ENCODE measurements around the gene HCN3.

HCN3 gene

DNA sequence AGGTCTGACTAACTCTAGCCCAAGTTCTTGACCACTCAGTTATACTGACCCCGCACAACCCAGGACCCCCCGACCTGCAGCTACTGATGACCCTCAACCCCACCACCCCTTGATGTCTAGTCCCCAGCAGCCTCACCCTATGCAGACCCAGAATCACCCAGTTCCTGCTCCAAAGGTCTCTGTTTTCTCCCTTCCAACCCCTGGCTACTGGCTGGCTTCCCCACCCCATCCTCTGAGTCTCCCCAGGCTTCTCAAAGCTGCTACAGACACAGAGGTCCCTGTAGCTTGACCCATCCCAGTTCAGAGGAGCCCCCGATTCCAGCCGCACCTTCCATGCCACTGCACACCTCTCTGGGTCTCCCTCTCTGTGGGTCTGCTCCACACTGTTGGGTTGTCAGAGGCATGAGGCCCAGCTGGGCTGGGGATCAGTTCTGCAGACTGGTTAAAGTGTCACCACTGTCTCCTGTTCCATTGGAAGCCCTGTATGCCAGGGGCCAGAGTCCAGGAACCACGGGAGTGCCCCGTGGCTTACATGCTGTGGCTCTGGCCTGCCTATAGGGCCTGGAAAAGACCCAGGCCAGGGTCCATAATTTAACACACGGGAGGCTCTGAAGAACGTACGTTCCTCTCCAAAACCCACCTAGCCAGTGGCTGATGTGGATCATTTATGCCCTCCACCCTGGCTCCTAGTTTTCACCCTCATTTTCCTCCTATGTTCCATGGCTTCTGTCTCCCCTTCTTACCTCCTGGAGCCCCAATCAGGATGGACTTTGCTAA, 23.5 kb downstream of the HCN3 start:
- Histone ChIP-seq H3K27me3 (ENCODE audit: insufficient read depth, low read length) (no peaks in the 10 kb centered on the region), H4K20me1 (ENCODE audit: insufficient read depth, low read length) (no peaks in the 10 kb centered on the region), H3K36me3 (ENCODE audit: insufficient read depth, low read length) (no peaks in the 10 kb centered on the region), H3F3A (ENCODE audit: insufficient read depth, low read length) (no peaks in the 10 kb centered on the region), H3K27ac (ENCODE audit: low read depth, low read length, poor library complexity, severe bottlenecking) (no peak overlapping the region), H3K9ac (ENCODE audit: low read length) (no peak overlapping the region), H3K9me2 (ENCODE audit: low read depth, low read length) (no peaks in the 10 kb centered on the region), H3K4me1 (ENCODE audit: insufficient read depth, low read length, severe bottlenecking) (peaks cover 23% of the 10 kb centered on the region), H2AFZ (ENCODE audit: low read length) (no peak overlapping the region), H3K4me2 (ENCODE audit: low read length) (no peak overlapping the region), H3K79me2 (ENCODE audit: insufficient read depth, low read length) (no peaks in the 10 kb centered on the region), H3K9me3 (ENCODE audit: low read length) (no peaks in the 10 kb centered on the region), H3K4me3 (ENCODE audit: low read depth, low read length, poor library complexity, severe bottlenecking) (no peak overlapping the region)
- TF ChIP-seq, protein P1, sequence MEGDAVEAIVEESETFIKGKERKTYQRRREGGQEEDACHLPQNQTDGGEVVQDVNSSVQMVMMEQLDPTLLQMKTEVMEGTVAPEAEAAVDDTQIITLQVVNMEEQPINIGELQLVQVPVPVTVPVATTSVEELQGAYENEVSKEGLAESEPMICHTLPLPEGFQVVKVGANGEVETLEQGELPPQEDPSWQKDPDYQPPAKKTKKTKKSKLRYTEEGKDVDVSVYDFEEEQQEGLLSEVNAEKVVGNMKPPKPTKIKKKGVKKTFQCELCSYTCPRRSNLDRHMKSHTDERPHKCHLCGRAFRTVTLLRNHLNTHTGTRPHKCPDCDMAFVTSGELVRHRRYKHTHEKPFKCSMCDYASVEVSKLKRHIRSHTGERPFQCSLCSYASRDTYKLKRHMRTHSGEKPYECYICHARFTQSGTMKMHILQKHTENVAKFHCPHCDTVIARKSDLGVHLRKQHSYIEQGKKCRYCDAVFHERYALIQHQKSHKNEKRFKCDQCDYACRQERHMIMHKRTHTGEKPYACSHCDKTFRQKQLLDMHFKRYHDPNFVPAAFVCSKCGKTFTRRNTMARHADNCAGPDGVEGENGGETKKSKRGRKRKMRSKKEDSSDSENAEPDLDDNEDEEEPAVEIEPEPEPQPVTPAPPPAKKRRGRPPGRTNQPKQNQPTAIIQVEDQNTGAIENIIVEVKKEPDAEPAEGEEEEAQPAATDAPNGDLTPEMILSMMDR (IDR thresholded peaks at IDR 0.05; ENCODE audit: low read length) = no peak
- no peak for TF ChIP-seq EZH2 (IDR thresholded peaks at IDR 0.05; ENCODE audit: borderline replicate concordance, low read length)

DNA sequence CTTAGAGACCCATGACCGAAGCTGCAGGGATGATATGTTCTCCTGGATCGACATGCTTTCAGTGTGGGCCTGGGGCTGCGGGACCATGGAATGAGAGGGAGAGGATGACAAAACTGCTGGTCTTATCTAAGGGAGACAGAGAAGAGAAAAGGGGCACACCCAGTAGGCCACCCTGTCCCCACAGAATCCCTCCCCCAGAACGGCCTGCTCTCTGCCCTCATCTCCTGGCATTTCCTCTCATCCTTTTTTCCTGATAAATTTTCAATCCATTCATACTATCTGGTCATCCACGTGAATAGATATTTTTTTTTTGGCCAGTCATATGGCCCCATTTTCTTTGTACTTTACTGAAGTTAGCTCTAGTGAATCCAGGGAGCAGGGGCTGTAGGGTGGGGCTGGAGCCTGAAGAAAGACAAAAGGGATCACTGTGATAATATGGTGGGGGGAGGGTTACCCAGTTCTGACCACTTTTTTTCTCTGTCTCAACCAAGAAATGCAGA, 24.1 kb downstream of the HCN3 start, which contains the start of gene PKLR:
Gene PKLR, minus strand, starts transcription at position 97 of the 500 bp plus-strand sequence. Its CDS starts 43 bp downstream, at position 54.
- Histone ChIP-seq H3K36me3 (ENCODE audit: insufficient read depth, low read length) (no peaks in the 10 kb centered on the region), H3K4me3 (ENCODE audit: low read depth, low read length, poor library complexity, severe bottlenecking) (no peak within 1 kb of the TSS), H3K4me1 (ENCODE audit: insufficient read depth, low read length, severe bottlenecking) (peaks cover 23% of the 10 kb centered on the region), H4K20me1 (ENCODE audit: insufficient read depth, low read length) (no peaks in the 10 kb centered on the region), H3K9me2 (ENCODE audit: low read depth, low read length) (no peaks in the 10 kb centered on the region), H3K79me2 (ENCODE audit: insufficient read depth, low read length) (no peaks in the 10 kb centered on the region), H3F3A (ENCODE audit: insufficient read depth, low read length) (no peaks in the 10 kb centered on the region), H3K27ac (ENCODE audit: low read depth, low read length, poor library complexity, severe bottlenecking) (no peak within 1 kb of the TSS), H2AFZ (ENCODE audit: low read length) (no peak within 1 kb of the TSS), H3K9ac (ENCODE audit: low read length) (no peak within 1 kb of the TSS), H3K27me3 (ENCODE audit: insufficient read depth, low read length) (no peaks in the 10 kb centered on the region), H3K4me2 (ENCODE audit: low read length) (no peak within 1 kb of the TSS), H3K9me3 (ENCODE audit: low read length) (no peaks in the 10 kb centered on the region)
- TF ChIP-seq, protein P1 (IDR thresholded peaks at IDR 0.05; ENCODE audit: low read length) = no peak
- no peak for TF ChIP-seq EZH2 (IDR thresholded peaks at IDR 0.05; ENCODE audit: borderline replicate concordance, low read length)

DNA sequence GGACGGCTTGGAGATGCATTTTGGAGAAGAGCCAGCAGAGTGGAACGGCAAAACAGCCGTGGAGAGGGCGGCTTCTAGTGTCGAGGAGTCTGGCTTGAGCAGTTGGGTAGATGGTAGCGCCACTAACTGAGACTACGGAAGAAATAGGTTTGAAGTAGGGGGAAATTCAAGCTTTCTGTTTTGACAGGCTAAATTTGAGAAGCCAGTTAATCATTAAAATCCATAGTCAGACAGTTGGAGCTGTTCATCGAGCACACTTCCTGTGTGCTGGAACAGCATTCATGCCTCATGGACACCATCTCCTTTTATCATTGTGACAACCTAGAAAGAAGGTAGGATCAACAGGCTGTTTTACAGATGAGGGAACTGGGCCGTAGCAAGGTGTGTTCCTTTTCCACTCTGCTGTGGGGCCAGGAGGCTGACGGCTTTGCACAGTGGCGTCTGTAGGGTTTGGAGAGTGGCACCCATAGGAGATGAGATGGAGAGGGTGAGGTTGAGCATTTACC, 27.3 kb downstream of the HCN3 start:
- H3K9me3 ChIP-seq (ENCODE audit: low read length) = no peaks in the 10 kb centered on the region
- TF ChIP-seq, protein P1 (IDR thresholded peaks at IDR 0.05; ENCODE audit: low read length) = no peak
- TF ChIP-seq EZH2 (IDR thresholded peaks at IDR 0.05; ENCODE audit: borderline replicate concordance, low read length) = no peak
- peaks cover 8% of the 10 kb centered on the region; the same call in 1 of the 2 replicates for H3K36me3 ChIP-seq (ENCODE audit: insufficient read depth, low read length)
- H3K9me2 ChIP-seq (ENCODE audit: low read depth, low read length) = no peaks in the 10 kb centered on the region
- H3K4me3 ChIP-seq (ENCODE audit: low read depth, low read length, poor library complexity, severe bottlenecking) = no peak overlapping the region
- H3K9ac ChIP-seq (ENCODE audit: low read length) = no peak overlapping the region
- peak overlapping the region; percentile 8; the same call in 1 of the 2 replicates for H3K4me2 ChIP-seq (ENCODE audit: low read length)
- H2AFZ ChIP-seq (ENCODE audit: low read length) = no peak overlapping the region
- H3K27ac ChIP-seq (ENCODE audit: low read depth, low read length, poor library complexity, severe bottlenecking) = peak overlapping the region; percentile 18
- no peaks in the 10 kb centered on the region for H3F3A ChIP-seq (ENCODE audit: insufficient read depth, low read length)
- no peaks in the 10 kb centered on the region for H4K20me1 ChIP-seq (ENCODE audit: insufficient read depth, low read length)
- H3K27me3 ChIP-seq (ENCODE audit: insufficient read depth, low read length) = no peaks in the 10 kb centered on the region
- H3K4me1 ChIP-seq (ENCODE audit: insufficient read depth, low read length, severe bottlenecking) = peaks cover 21% of the 10 kb centered on the region
- peaks cover 9% of the 10 kb centered on the region for H3K79me2 ChIP-seq (ENCODE audit: insufficient read depth, low read length)
